ENCODE data around the gene MID1. TPM values are rescaled to one million over a fixed set of nuclear protein-coding genes. Genes with fewer than 3 reads are reported as not detected.

The MID1 gene
- polyA plus RNA-seq, 3 donors = 0.05 to 0.10 TPM; not detected in 1

GRCh38 chrX:10564484-10564883 lies 55.9 kb downstream of the MID1 start:
- Histone ChIP-seq H3K4me2 (replicated peaks; ENCODE audit: extremely low read depth, low read length, poor library complexity, severe bottlenecking) (no peak overlapping the region), H3K9me3 (replicated peaks in 1 of 2; ENCODE audit: control insufficient read depth in 1 of 2, insufficient read depth in 1 of 2, low read length in 2 of 2) (no peaks in the 10 kb centered on the region), H3K27me3 (ENCODE audit: control insufficient read depth in 2 of 2, insufficient read depth in 2 of 2, low read length in 2 of 2) (no peaks in the 10 kb centered on the region), H3K4me1 (ENCODE audit: control insufficient read depth in 1 of 2, insufficient read depth in 2 of 2, low read length in 2 of 2) (no peaks in the 10 kb centered on the region), H3K79me2 (ENCODE audit: insufficient read depth, low read length) (no peaks in the 10 kb centered on the region), H3K27ac (ENCODE audit: low read depth in 1 of 2, low read length in 2 of 2) (no peak overlapping the region), H3K4me3 (replicated peaks in 1 of 3; ENCODE audit: low read depth in 2 of 3, low read length in 3 of 3) (no peak overlapping the region), H3K9ac (ENCODE audit: insufficient read depth, low read length, poor library complexity, severe bottlenecking) (no peak overlapping the region), H3K36me3 (replicated peaks in 1 of 2; ENCODE audit: control insufficient read depth in 1 of 2, insufficient read depth in 2 of 2, low read length in 2 of 2) (no peaks in the 10 kb centered on the region), H4K20me1 (ENCODE audit: insufficient read depth, low read length) (no peaks in the 10 kb centered on the region), H2AFZ (ENCODE audit: insufficient read depth, low read depth, low read length, poor library complexity, severe bottlenecking) (no peak overlapping the region)
- DNase-seq = no peak
- intact Hi-C loops (cut with micrococcal nuclease) = no loop called here
- Mint-ChIP-seq H3K27me3 (ENCODE audit: low read depth in 3 of 3) (no peaks in the 10 kb centered on the region), H3K27ac (no peak overlapping the region), H3K36me3 (no peaks in the 10 kb centered on the region), H3K4me1 (no peaks in the 10 kb centered on the region), H3K4me3 (no peak overlapping the region), H3K9me3 (peaks cover 0 to 4% (median 0%) of the 10 kb centered on the region in 7 donors)
- WGBS (ENCODE audit: insufficient coverage) = no CpG with 5 or more reads among the region's 3 CpGs
- no peak for TF ChIP-seq CTCF (IDR thresholded peaks at IDR 0.05)

GRCh38 chrX:10557166-10557565 lies 63.2 kb downstream of the MID1 start:
- WGBS (ENCODE audit: insufficient coverage) = no CpG with 5 or more reads among the region's 4 CpGs
- Histone ChIP-seq H3K79me2 (ENCODE audit: insufficient read depth, low read length) (no peaks in the 10 kb centered on the region), H3K9me3 (replicated peaks in 1 of 2; ENCODE audit: control insufficient read depth in 1 of 2, insufficient read depth in 1 of 2, low read length in 2 of 2) (no peaks in the 10 kb centered on the region), H2AFZ (ENCODE audit: insufficient read depth, low read depth, low read length, poor library complexity, severe bottlenecking) (no peak overlapping the region), H3K27me3 (ENCODE audit: control insufficient read depth in 2 of 2, insufficient read depth in 2 of 2, low read length in 2 of 2) (no peaks in the 10 kb centered on the region), H3K36me3 (replicated peaks in 1 of 2; ENCODE audit: control insufficient read depth in 1 of 2, insufficient read depth in 2 of 2, low read length in 2 of 2) (no peaks in the 10 kb centered on the region), H4K20me1 (ENCODE audit: insufficient read depth, low read length) (no peaks in the 10 kb centered on the region), H3K27ac (ENCODE audit: low read depth in 1 of 2, low read length in 2 of 2) (no peak overlapping the region), H3K4me2 (replicated peaks; ENCODE audit: extremely low read depth, low read length, poor library complexity, severe bottlenecking) (no peak overlapping the region), H3K4me1 (ENCODE audit: control insufficient read depth in 1 of 2, insufficient read depth in 2 of 2, low read length in 2 of 2) (no peaks in the 10 kb centered on the region), H3K4me3 (replicated peaks in 1 of 3; ENCODE audit: low read depth in 2 of 3, low read length in 3 of 3) (no peak overlapping the region), H3K9ac (ENCODE audit: insufficient read depth, low read length, poor library complexity, severe bottlenecking) (no peak overlapping the region)
- Mint-ChIP-seq H3K27ac (no peak overlapping the region), H3K27me3 (ENCODE audit: low read depth in 3 of 3) (no peaks in the 10 kb centered on the region), H3K36me3 (no peaks in the 10 kb centered on the region), H3K4me1 (no peaks in the 10 kb centered on the region), H3K4me3 (no peak overlapping the region), H3K9me3 (peaks cover 0 to 6% (median 2%) of the 10 kb centered on the region in 7 donors)
- no peak for DNase-seq
- no peak for TF ChIP-seq CTCF (IDR thresholded peaks at IDR 0.05)
- intact Hi-C loops (cut with micrococcal nuclease) = no loop called here
